NCI-H128 (cell line): ENCODE data around the gene SAMD4A.

Experiments
- DNase-seq: peaks from one replicate; lab custom pipeline; 2025; ENCODE audit not compliant: unreplicated experiment; lab: John Stamatoyannopoulos, UW

SAMD4A gene

GRCh38 chr14:54627540-54628363 lies 60.8 kb downstream of the SAMD4A start:
- no peak for DNase-seq

DNA sequence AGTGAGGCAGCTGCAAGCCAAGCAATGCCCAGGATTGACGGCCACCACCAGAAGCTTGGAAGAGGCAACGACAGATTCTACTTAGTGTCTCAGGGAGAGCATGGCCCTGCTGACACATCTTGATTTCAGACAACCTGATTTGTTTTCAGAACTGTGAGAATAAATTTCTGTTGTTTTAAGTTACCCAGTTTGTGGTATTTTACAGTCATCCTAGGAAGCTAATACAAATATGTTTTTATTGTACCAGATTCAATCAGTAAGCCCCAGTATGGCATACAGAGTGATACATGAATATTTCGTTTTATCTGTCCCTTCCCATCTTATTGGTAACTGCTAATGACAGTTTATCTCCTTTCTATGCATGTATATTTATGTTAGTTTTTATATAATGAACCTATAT lies 62.3 kb downstream of the SAMD4A start:
- DNase-seq: no peak

DNA sequence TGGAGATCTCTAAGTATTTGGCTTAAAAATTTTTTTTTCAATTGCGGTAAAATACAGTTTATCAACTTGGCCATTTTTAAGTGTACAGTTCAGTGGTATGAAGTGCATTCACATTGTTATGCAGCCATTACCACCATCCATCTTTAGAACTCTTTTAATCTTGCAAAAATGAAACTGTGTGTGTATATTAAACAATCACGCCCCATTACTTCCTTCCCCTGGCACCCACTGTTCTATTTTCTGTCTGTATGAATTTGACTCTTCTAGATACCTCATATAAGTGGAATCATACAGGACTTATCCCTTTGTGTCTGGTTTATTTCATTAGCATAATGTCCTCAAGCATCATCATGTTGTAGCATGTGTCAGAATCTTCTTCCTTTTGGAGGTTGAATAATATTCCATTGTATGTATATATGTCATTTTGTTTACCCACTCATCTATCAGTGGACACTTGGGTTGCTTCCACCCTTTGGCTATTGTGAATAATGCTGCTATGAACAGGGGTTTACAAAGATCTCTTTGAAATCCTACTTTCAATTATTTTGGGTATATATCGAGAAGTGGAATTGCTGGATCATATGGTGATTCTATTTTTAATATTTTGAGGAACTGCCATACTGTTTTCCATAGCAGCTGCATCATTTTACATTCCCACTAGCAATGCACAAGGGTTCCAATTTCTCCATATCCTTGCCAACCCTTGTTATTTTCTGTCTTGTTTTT lies 62.9 kb downstream of the SAMD4A start:
- no peak for DNase-seq

GRCh38 chr14:54631016-54631415 lies 64.1 kb downstream of the SAMD4A start:
- no peak for DNase-seq

DNA sequence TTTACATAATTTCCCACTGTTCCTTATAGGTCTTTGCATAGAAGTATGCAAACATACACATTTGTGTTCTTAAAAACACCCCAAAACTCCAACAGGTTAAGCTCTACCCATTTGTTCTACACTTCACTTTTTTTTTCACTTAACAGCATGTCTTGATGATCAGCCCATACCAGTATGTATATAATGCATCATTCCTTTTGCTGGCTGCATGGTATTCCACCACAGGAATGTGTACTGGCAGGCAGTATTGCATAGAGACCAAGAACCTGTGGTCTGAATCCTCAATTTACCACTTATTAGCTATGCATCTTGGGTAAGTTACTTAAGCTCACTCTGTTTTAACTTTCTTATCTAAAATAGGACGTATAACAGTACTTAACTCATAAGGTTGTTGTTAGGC lies 65.5 kb downstream of the SAMD4A start:
- no peak for DNase-seq

- DNase-seq: no peak
Observed at GRCh38 chr14:54633076-54633475, 66.1 kb downstream of the SAMD4A start.

- DNase-seq: no peak
Observed at GRCh38 chr14:54637270-54638134, 70.6 kb downstream of the SAMD4A start.

- no peak for DNase-seq
Observed at GRCh38 chr14:54638135-54638446, 71.2 kb downstream of the SAMD4A start.

DNA sequence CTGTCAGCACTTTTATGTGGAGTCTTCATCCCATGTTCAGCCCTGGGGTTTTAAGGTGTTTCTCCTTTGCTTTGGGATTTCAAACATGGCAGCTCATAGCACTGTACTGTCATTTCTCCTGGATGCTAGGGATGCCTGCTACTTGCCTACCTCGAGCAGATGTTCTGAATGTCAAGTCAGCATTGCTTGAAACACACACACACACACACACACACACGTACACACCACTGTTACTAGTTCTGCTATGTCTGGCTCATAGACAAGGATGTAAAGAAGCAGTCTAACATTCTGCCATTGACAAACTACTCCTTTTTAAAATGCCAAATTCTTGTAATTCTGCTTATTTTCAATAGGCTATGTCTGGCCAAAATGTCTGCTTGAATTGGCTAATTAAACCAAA lies 72.7 kb downstream of the SAMD4A start:
- no peak for DNase-seq

- DNase-seq: no peak
Observed at GRCh38 chr14:54640506-54640905, 73.6 kb downstream of the SAMD4A start.

DNA sequence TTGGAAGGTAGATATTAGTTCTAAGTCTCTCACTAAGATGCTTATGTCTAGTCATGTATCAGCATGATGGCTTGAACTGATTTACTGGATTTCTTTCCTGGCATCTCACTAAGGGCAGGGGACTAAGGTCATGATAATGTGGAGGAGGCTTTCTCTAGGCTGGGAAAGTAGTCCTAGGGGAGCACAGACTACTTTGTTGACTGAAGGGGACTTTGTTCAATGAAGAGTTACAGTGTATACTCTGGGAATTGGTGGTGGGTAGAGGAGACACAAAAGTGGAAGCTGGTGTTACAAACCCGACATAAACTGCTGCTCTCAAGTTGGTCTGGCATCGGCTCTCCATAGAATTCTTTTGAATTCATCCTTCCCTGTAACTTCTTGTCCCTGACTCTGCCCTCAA lies 75.2 kb downstream of the SAMD4A start:
- no peak for DNase-seq

GRCh38 chr14:54642801-54643695 lies 76.1 kb downstream of the SAMD4A start:
- DNase-seq: no peak

DNA sequence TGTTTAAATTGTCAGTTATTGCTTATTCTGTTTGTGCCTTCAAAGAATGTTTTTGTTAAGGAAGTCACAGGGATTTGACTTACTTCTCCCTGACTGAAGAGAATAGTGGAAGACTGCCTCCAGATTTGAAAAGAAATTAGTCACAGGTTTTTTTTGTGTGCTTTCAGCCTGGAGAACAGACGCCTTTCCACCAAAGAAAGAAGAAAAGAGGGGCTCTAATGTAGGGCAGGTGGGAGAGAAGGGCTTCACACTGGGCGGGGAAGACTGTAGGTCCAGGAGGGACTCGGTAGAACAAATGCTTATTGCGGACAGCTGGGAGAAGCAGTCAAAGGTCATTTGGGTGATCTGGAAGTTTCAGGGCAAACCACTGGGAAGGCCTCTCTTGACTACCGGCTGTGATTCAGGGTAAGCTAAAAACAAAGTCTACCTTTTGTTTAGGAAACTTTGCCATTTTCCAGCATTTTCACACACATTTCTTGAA lies 76.8 kb downstream of the SAMD4A start:
- no peak for DNase-seq

- DNase-seq: no peak
Observed at GRCh38 chr14:54645639-54646038, 78.7 kb downstream of the SAMD4A start.

DNA sequence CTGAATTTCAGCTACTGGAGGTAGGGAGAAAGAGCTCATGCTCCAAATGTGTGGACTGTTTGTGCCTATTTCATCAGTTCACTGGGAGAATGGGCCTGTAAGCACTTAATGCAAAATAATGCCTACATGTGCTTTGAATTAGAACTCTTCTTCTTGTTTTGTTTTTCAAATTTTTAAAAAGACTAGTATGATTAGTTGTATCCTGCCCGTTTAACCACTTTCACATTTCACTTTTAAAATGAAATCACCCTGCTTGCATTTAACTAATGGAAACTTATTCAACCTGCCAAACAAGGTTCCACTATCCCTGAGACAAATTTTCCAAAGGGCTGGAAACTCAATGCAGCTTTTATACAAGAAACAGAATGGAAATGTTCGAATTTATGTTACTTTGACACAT lies 79.7 kb downstream of the SAMD4A start:
- no peak for DNase-seq

GRCh38 chr14:54647378-54647777 lies 80.5 kb downstream of the SAMD4A start:
- no peak for DNase-seq

DNA sequence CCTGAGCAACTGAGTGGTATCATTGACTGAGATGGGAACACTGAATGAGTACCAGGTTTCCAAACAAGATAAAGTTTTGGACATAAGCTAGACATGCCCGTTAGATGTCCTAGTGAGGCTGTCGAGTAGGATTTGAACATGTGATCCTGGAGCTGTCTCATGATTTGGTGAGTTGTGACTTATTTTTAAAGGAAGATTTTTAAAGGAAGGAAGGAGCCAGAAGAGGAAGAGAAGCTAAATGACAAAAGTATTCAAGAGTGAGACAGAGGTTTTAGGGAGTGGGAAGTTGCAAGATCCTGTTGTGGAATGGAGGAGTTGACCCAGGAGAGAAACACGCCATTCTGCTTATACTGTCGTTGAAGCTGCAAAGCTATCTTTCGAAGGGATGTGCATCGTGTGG lies 82.1 kb downstream of the SAMD4A start:
- DNase-seq: no peak

DNA sequence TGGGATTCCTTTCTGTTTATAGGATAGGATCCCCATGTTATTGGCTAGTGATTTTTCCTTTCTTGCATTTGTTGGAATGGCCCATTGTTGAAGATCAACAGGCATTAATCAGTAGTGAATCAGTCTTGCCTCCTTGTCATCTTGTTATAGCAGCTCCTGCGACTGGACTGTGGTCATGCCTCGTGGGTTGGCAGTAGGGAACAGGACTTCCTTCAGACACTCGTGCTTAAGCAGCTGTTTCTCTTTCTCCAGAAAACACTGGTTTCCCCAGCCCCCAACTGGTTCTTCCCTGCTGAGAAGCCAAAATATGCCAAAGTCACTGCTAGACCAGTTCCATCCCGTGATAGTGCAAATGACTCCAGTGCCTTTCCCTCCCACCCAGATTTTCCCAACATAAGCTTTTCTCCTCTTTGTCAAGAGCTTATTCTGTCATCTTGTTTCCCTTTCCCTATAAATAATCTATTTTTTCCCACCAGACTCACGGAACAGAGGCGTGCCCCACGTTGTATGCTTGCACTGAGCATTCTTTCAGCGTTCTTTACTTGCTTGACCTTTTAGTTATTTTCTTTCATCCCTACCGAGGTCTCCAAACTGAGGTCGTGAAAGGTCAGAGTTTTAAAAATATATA lies 83.5 kb downstream of the SAMD4A start:
- no peak for DNase-seq

- DNase-seq: no peak
Observed at GRCh38 chr14:54650959-54651351, 84.0 kb downstream of the SAMD4A start.

DNA sequence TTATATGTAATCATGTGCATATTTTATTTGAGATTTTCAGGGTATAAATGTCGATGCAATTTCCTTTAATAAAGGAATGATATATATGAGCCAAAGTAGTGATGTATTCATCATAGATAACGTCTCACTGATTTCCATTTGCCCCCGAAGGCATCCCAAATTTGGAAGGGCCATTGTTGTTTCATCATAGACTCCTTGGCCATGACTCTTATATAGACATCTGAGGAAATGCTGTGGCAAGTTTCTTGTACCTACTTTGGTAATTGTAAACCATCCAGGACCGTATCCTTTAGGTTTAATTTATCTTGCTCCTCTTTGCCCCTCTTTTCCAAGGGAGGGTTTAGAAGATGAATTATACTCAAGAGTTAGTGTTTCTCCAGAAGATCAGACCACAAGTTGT lies 84.7 kb downstream of the SAMD4A start:
- no peak for DNase-seq
